DOHH2 (cell line): ENCODE results near the gene KRTAP12-1.

Source experiments
- EZH2phosphoT487 ChIP-seq: fragments of 200-600 bp; sonication (generic); IDR thresholded peaks from 2 replicates; pipeline ENCODE4 v1.6.1; 2017; ENCODE audit warnings: borderline replicate concordance, mild to moderate bottlenecking, antibody characterized with exemption, low read length, moderate library complexity, mixed read lengths
- TF ChIP-seq, protein P1 (sequence below): fragments of 200-600 bp; sonication (generic); IDR thresholded peaks from one replicate; pipeline ENCODE4 v1.5.1; 2014; ENCODE audit warnings: antibody characterized with exemption, mild to moderate bottlenecking, low read depth, low read length; ENCODE audit not compliant: poor library complexity, severe bottlenecking

DNA sequence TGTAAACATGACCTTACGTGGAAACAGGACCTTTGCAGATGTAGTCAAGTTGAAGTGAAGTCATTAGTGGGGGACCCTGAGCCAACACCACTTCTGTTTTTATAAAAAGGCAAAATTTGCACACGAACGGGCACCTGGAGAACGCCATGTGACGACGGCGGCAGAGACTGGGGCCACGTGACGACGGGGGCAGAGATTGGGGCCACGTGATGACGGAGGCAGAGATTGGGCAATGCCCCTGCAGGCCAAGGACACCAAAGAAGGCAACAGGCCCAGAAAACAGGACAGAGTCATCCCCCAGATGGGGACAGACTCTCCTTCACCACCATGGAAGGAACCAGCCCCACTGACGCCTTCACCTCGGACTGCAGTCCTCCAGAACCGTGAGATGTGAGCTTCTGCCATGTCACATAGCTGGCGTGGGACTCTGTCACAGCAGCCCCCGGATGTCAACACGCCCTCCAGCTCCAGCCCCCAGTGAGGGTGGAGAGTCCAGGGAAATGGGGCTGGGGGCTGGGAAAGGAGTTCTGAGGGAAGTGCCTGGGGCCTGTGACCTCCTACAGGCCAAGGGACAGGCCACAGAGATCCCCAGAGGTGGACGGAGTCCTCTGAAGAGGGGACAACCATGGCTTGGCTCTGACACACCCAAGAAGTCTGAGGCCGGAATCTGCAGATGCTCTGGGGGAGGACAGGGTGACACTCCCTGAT is 31.5 kb downstream of the KRTAP12-1 start:
- TF ChIP-seq, protein P1, sequence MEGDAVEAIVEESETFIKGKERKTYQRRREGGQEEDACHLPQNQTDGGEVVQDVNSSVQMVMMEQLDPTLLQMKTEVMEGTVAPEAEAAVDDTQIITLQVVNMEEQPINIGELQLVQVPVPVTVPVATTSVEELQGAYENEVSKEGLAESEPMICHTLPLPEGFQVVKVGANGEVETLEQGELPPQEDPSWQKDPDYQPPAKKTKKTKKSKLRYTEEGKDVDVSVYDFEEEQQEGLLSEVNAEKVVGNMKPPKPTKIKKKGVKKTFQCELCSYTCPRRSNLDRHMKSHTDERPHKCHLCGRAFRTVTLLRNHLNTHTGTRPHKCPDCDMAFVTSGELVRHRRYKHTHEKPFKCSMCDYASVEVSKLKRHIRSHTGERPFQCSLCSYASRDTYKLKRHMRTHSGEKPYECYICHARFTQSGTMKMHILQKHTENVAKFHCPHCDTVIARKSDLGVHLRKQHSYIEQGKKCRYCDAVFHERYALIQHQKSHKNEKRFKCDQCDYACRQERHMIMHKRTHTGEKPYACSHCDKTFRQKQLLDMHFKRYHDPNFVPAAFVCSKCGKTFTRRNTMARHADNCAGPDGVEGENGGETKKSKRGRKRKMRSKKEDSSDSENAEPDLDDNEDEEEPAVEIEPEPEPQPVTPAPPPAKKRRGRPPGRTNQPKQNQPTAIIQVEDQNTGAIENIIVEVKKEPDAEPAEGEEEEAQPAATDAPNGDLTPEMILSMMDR = no peak
- TF ChIP-seq EZH2phosphoT487 = no peak
